GM19467 (cell line): ENCODE data around the gene DLD.
"Not testable (repeated sequence)": the region's sequence is repeated elsewhere in the genome, so short reads cannot be mapped to it uniquely, and the experiment has no call there.

ENCODE experiments used
- ATAC-seq: cut with Tn5 transposase; IDR thresholded peaks from one replicate; pipeline ENCODE4 v1.9.1; 2021; ENCODE audit warnings: mild to moderate bottlenecking, moderate library complexity; ENCODE audit not compliant: unreplicated experiment

DLD gene

DNA sequence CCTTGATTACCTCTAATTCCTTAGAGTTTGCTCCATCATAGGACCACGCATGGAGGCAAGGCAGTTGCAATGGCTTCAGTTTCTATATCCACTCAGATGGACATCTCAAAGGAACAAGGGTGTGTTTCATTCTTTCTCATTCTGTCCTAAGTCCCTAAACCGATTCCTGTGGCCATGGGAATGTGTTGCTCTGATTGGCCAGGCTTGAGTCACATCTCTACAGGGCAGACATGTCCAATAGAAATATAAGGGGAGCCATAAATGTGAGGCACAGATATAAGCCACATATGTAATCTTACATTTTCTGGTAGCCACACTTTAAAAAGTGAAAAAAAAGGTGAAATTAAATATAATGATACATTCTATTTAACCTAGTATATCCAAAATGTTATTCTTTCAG, 16.9 kb upstream of the DLD start:
- no peak for ATAC-seq

GRCh38 chr7:107874605-107875446, 16.2 kb upstream of the DLD start:
- ATAC-seq, result peak; percentile 68

GRCh38 chr7:107876916-107877315, 14.1 kb upstream of the DLD start:
- no peak for ATAC-seq

GRCh38 chr7:107877731-107878382, 13.1 kb upstream of the DLD start:
- ATAC-seq, result no peak

GRCh38 chr7:107878636-107879035, 12.3 kb upstream of the DLD start:
- ATAC-seq, result no peak

DNA sequence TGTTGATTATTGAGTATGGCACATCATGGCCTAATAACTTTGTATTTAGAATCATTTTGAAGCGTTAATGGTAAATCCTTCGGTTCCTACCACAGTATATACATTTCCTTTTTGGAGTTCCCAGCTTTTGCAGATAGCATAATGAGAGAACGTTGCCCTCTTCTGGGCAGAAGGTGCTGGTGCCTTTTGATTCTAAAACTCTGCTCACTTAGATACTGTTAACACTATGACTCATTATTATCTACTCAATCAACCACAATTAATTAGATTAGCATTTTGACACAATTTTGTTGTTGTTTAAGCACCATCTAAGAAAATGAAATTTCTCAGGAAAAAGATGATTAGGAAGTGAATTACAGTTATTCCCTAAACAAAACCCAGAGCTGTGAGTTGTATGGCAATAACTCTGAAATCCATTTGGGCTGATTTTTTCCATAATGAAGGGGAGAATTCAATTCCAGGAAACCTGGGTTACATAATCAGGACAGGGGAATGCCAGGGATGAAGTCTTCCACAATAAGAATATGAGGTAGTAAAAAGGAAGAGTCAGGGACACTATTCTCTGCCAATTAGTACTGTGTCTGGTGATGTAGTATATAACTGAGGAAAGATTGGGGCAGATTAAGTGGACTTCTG, 11.5 kb upstream of the DLD start:
- ATAC-seq, result no peak

GRCh38 chr7:107882766-107883165, 8.2 kb upstream of the DLD start:
- ATAC-seq, result no peak

GRCh38 chr7:107884066-107884818, 6.7 kb upstream of the DLD start:
- no peak for ATAC-seq

GRCh38 chr7:107887827-107888226, 3.2 kb upstream of the DLD start:
- not testable (repeated sequence) for ATAC-seq

- ATAC-seq, result no peak
Observed at GRCh38 chr7:107889992-107890391, 991 bp upstream of the DLD start.

GRCh38 chr7:107890493-107890961, 456 bp upstream of the DLD start:
- ATAC-seq, result peak; percentile 4

DNA sequence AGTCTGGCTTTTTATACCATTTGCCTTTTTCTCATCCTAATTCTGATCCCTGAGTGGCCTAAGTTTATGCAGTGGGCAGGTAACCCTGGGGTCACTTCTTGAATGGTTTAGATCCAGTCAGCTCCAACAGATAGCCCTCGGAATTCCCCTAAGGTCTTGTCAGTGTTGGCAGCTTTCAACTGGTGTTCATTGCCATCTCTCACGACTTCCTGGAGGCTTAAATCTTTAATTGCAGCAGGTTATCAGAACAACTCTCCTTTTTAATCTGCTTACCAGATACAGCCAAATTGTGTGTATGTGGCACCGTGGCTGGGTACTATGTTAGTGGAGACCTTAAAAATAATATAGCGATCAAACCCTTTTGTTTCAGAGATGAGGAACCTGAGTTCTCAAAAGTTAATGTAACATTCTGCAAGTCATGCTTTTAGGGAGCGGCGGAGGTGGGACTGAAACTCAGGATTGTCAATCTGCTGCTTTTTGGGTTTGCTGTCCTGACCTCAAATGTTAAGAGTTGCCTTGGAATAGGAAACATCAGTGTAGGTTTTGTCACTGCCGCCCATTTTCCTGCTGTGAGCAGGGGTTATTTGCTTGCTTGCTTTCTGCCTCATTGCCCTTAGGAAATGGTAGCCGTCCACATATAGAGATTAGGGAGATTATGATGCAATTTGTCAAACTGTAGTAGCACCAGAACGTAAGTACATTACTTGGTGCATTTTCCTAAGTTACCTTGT, 818 bp downstream of the DLD start:
- peak; percentile 11 for ATAC-seq

DNA sequence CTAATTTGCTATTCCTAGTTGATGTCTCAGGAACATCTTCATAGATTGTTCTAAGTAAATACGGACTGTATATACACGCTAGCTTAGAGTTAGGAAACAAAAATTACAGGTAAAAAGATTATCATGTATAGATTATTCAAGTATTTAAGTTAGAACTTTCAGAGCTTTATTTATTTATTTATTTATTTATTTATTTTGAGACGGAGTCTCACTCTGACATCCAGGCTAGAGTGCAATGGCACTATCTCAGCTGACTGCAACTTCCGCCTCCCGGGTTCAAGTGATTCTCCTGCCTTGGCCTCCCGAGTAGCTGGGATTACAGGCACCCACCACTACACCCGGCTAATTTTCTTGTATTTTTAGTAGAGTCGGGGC, 1.4 kb downstream of the DLD start:
- ATAC-seq, result not testable (repeated sequence)

GRCh38 chr7:107898997-107899594, 8.1 kb downstream of the DLD start:
- no peak for ATAC-seq

GRCh38 chr7:107900496-107901015, 9.6 kb downstream of the DLD start:
- ATAC-seq, result no peak

DNA sequence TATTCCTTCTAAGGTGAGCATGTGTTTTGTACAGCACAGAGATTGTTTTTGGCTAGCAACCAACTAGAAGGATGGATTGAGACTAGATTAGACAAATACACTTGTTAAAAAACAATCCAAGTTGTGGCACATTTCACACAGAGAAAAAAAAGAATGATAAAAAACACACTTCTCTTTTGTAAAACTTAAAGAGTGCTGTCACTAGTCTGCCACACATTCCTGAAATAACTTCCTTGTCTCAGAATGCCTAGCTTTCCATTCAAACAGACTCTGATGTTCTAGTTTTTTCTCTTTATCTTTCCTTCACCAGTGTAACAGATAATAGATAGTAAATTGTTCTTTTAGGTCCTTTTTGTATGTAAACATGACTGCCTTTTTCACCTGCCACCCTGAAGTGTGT, 11.4 kb downstream of the DLD start:
- ATAC-seq, result no peak

DNA sequence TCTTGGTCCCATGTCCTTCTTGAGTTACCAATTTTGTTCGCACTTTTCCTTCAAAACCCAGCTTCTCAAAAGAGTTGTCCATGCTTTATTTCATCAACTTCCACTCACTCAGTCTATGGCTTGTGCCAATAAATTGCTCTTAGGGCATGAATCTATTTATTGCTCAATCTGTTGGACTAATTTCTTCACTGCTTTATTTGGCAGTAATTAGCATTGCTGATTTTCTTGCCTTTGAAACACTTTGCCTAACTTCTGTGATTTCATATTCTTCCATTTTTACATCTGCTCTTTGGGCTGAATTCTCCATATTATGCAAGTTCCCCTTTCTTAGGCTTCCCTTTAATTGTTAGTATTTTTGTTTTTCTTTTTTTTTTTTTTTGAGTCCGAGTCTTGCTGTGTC, 16.8 kb downstream of the DLD start:
- ATAC-seq, result no peak

GRCh38 chr7:107909445-107909844, 18.5 kb downstream of the DLD start:
- no peak for ATAC-seq

DNA sequence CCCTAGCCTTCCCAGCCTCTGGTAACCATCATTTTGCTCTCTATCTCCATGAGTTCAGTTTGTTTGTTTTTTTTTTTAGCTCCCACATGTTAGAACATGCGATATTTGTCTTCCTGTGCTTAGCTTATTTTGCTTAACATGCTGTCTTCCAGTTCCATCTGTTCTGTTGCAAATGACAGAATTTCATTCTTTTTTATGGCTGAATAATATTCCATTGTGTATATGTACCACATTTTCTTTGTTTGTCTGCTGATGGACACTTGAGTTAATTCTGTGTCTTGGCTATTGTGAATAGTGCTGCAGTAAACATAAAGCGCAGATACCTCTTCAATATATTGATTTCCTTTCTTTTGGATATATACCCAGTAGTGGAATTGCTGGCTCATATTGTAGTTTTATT, 21.0 kb downstream of the DLD start:
- ATAC-seq, result no peak

- no peak for ATAC-seq
Observed at GRCh38 chr7:107913851-107914250, 22.9 kb downstream of the DLD start.
